Endothelial cell of umbilical vein (primary cell): ENCODE results near the gene ITGA5. TPM values are rescaled to one million over a fixed set of nuclear protein-coding genes. Genes with fewer than 3 reads are reported as not detected.

Experiments used
- BruUV-seq: library from RNA; stranded (reverse); fragments of 400-500 nt; replicated peaks from 2 replicates; lab custom pipeline; 2021; lab: Mats Ljungman, UMichigan
- CTCF ChIA-PET: fragments of 300-600, 350-600 bp; sonication (Branson Sonifier 250); formaldehyde crosslinking; loops from one replicate; lab custom pipeline; 2021; ENCODE audit warnings: antibody characterized with exemption, inconsistent platforms; lab: Charles Lee
- POLR2A ChIA-PET: fragments of 300-600, 350-600 bp; sonication (Branson Sonifier 250); formaldehyde crosslinking; loops from one replicate; lab custom pipeline; 2021; ENCODE audit warnings: antibody characterized with exemption, inconsistent platforms; lab: Charles Lee
- DNase-seq: peaks from one replicate; pipeline ENCODE4 v3.0.0-alpha.2; 2011; ENCODE audit warnings: low read depth, low spot score
- FAIRE-seq: peaks from 2 replicates; lab custom pipeline; 2011; peaks lifted over from hg19 to GRCh38; lab: Jason Lieb, UNC
- H2AFZ ChIP-seq: 2 replicates; pipeline ENCODE4 v1.6.0; 2012; ENCODE audit warnings: low read depth, low read length, control low read depth, inconsistent platforms
- H3K27ac ChIP-seq: 2 replicates; pipeline ENCODE4 v1.5.1; 2011; ENCODE audit warnings: low read depth, mild to moderate bottlenecking, control low read depth, low read length, moderate library complexity; ENCODE audit not compliant: insufficient read depth
- H3K27me3 ChIP-seq, 2 experiments: 2 replicates each; pipeline versions ENCODE4 v1.6.0 to v1.6.1; 2011; ENCODE audit warnings: low read length in 2 of 2, mixed read lengths in 1 of 2; ENCODE audit not compliant: control insufficient read depth in 2 of 2, insufficient read depth in 2 of 2
- H3K36me3 ChIP-seq, 2 experiments: 2 replicates in 1 of 2; 3 replicates in 1 of 2; pipeline ENCODE4 v1.5.1; 2011; ENCODE audit warnings: low read length in 2 of 2, mild to moderate bottlenecking in 1 of 2, moderate library complexity in 1 of 2; ENCODE audit not compliant: control insufficient read depth in 2 of 2, insufficient read depth in 2 of 2; ENCODE audit errors: extremely low read depth in 1 of 2
- H3K4me1 ChIP-seq: 3 replicates; pipeline ENCODE4 v1.5.1; 2011; ENCODE audit warnings: mild to moderate bottlenecking, low read length; ENCODE audit not compliant: control insufficient read depth, insufficient read depth; ENCODE audit errors: extremely low read depth
- H3K4me2 ChIP-seq: 2 replicates; pipeline ENCODE4 v1.6.1; 2011; ENCODE audit warnings: low read length, control low read depth, mixed read lengths; ENCODE audit not compliant: insufficient read depth
- H3K4me3 ChIP-seq, 3 experiments: fragments of 200-600 bp in 1 of 3; sonication (generic), shearing (Covaris generic) in 1 of 3; replicated peaks in 1 of 3; 2 replicates each; pipeline ENCODE4 v1.5.1; 2011 to 2016; ENCODE audit warnings: control low read depth in 3 of 3, low read length in 3 of 3, mild to moderate bottlenecking in 2 of 3, inconsistent platforms in 1 of 3, low read depth in 1 of 3, moderate library complexity in 1 of 3; ENCODE audit not compliant: insufficient read depth in 1 of 3
- H3K79me2 ChIP-seq: 2 replicates; pipeline ENCODE4 v1.6.0; 2012; ENCODE audit warnings: low read length, inconsistent platforms; ENCODE audit not compliant: control insufficient read depth, insufficient read depth
- H3K9ac ChIP-seq: replicated peaks from 2 replicates; pipeline ENCODE3; 2011; ENCODE audit warnings: low read length, control low read depth; ENCODE audit not compliant: insufficient read depth; ENCODE audit errors: extremely low read depth
- H3K9me1 ChIP-seq: replicated peaks from 3 replicates; pipeline ENCODE4 v1.6.0; 2011; ENCODE audit warnings: mild to moderate bottlenecking, low read length; ENCODE audit not compliant: control insufficient read depth, insufficient read depth; ENCODE audit errors: extremely low read depth
- H3K9me3 ChIP-seq: replicated peaks from 2 replicates; pipeline ENCODE4 v1.5.1; 2012; ENCODE audit warnings: low read length, inconsistent platforms; ENCODE audit not compliant: control insufficient read depth, insufficient read depth
- H4K20me1 ChIP-seq: replicated peaks from 2 replicates; pipeline ENCODE3; 2011; ENCODE audit warnings: mild to moderate bottlenecking, low read length; ENCODE audit not compliant: control insufficient read depth, insufficient read depth; ENCODE audit errors: extremely low read depth
- EZH2 ChIP-seq: IDR thresholded peaks from 2 replicates; pipeline ENCODE4 v1.6.1; 2012; ENCODE audit warnings: borderline replicate concordance, low read depth, mild to moderate bottlenecking, moderate library complexity, low read length, inconsistent platforms; ENCODE audit not compliant: severe bottlenecking
- GATA2 ChIP-seq: IDR thresholded peaks from 2 replicates; pipeline ENCODE4 v1.7.0; 2011; ENCODE audit warnings: low read depth, mild to moderate bottlenecking, moderate library complexity, mixed read lengths, low read length; ENCODE audit not compliant: insufficient read length, insufficient read depth
- MYC ChIP-seq: IDR thresholded peaks from one replicate; pipeline ENCODE4 v1.6.1; 2011; ENCODE audit warnings: mild to moderate bottlenecking, low read depth, low read length
- POLR2A ChIP-seq: IDR thresholded peaks from 2 replicates; pipeline ENCODE4 v1.6.1; 2012; ENCODE audit warnings: low read depth, mild to moderate bottlenecking, control low read depth, low read length
- POLR2AphosphoS5 ChIP-seq: IDR thresholded peaks from 2 replicates; pipeline ENCODE4 v1.6.1; 2012; ENCODE audit warnings: low read depth, mild to moderate bottlenecking, control low read depth, low read length, moderate library complexity; ENCODE audit not compliant: insufficient read depth
- dilution Hi-C: fragments of 300-500 bp; cut with MboI; formaldehyde crosslinking; loops from one replicate; pipeline ENCODE4 v1.15.0; 2019; ENCODE audit warnings: low sequenced_read_pairs; ENCODE audit not compliant: extremely low pct_ligation_motif_present
- intact Hi-C: fragments of 100-400 bp; cut with micrococcal nuclease; formaldehyde crosslinking; loops from one replicate; pipeline ENCODE4 v1.10.0; 2022
- polyA plus RNA-seq, 4 experiments: library from polyadenylated mRNA; depleted of rRNA in 3 of 4; stranded (reverse) in 3 of 4; unstranded in 1 of 4; fragments of >200 nt; gene quantifications; 2 replicates each; pipeline versions ENCODE4 v1.2.1 to v1.2.3, GENCODE V29; 2011 to 2012; ENCODE audit warnings: missing spikeins in 1 of 4
- total RNA-seq: library from RNA; stranded (reverse); gene quantifications from 2 replicates; pipeline ENCODE4 v1.2.3, GENCODE V29; 2021

Gene ITGA5
- total and polyA plus RNA-seq, 2 donors (not counting 3 experiments of a cell fraction or from before 2014, with no cell fraction given) = 657 to 938 TPM

GRCh38 chr12:54417712-54418440 is 1.2 kb downstream of the ITGA5 start:
- Histone ChIP-seq H3K27me3 (no peaks in the 10 kb centered on the region), H3K9ac (peak overlapping the region; percentile 73), H2AFZ (no peak overlapping the region), H4K20me1 (no peaks in the 10 kb centered on the region), H3K79me2 (peaks cover 73% of the 10 kb centered on the region), H3K4me3 (peak overlapping the region; percentile 65 to 97 (median 83)), H3K9me1 (no peaks in the 10 kb centered on the region), H3K4me2 (peak overlapping the region; percentile 90), H3K27ac (peak overlapping the region; percentile 79), H3K4me1 (peaks cover 69% of the 10 kb centered on the region), H3K36me3 (peaks cover 7 to 9% of the 10 kb centered on the region in 2 experiments), H3K9me3 (no peaks in the 10 kb centered on the region)
- FAIRE-seq (no peak), DNase-seq (peak; percentile 43)
- CTCF ChIA-PET = interaction anchor here (1.3 to 11.8 kb wide), 6 partner anchors 9 to 21 kb away, joined by 3 to 221 read pairs (median 82); no protein-coding TSS in a partner anchor
- dilution Hi-C loops (no loop called here), intact Hi-C loops (no loop called here)
- BruUV-seq = no TSS peak
- peak; percentile 29 for TF ChIP-seq POLR2AphosphoS5
- TF ChIP-seq GATA2 = no peak
- POLR2A ChIA-PET = interaction anchor here (1.4 to 8.7 kb wide), 3 partner anchors 10 to 22 kb away, joined by 5 to 60 read pairs (median 23); no protein-coding TSS in a partner anchor

GRCh38 chr12:54416687-54417603 is 2.1 kb downstream of the ITGA5 start:
- FAIRE-seq = no peak
- ChIA-PET POLR2A (interaction anchor here (0.7 to 8.7 kb wide), 3 partner anchors 11 to 137 kb away, joined by 3 to 60 read pairs (median 23); partner anchors contain the start of gene HNRNPA1), CTCF (interaction anchor here (1.3 to 11.8 kb wide), 7 partner anchors 10 to 38 kb away, joined by 3 to 221 read pairs (median 29); no protein-coding TSS in a partner anchor)
- peak overlapping the region; percentile 98 for H3K4me2 ChIP-seq
- peak overlapping the region; percentile 73 for H3K9ac ChIP-seq
- no peak overlapping the region for H2AFZ ChIP-seq
- DNase-seq = no peak
- TSS peak; percentile 21 for BruUV-seq
- H3K27ac ChIP-seq = peak overlapping the region; percentile 79
- peaks cover 69% of the 10 kb centered on the region for H3K4me1 ChIP-seq
- H3K9me1 ChIP-seq = no peaks in the 10 kb centered on the region
- dilution Hi-C loops (no loop called here), intact Hi-C loops (no loop called here)
- peaks cover 83% of the 10 kb centered on the region for H3K79me2 ChIP-seq
- peaks cover 9 to 10% of the 10 kb centered on the region in 2 experiments for H3K36me3 ChIP-seq
- TF ChIP-seq EZH2 (no peak), MYC (no peak), POLR2A (peak; percentile 2)
- H3K9me3 ChIP-seq = no peaks in the 10 kb centered on the region
- H3K27me3 ChIP-seq = no peaks in the 10 kb centered on the region
- H3K4me3 ChIP-seq = peak overlapping the region; percentile 65 to 97 (median 83)
- H4K20me1 ChIP-seq = no peaks in the 10 kb centered on the region
